HG03064 (cell line): ENCODE data around the gene JPH3.

Experiments used
- ATAC-seq: cut with Tn5 transposase; IDR thresholded peaks from one replicate; pipeline ENCODE4 v1.9.1; 2021; ENCODE audit warnings: low read depth; ENCODE audit not compliant: unreplicated experiment

JPH3 gene

GRCh38 chr16:87729266-87729954 lies 127.1 kb downstream of the JPH3 start:
- ATAC-seq = no peak

GRCh38 chr16:87731607-87732006 lies 129.3 kb downstream of the JPH3 start:
- ATAC-seq = no peak

- no peak for ATAC-seq
These were observed 130.9 kb downstream of the JPH3 start for GRCh38 chr16:87733190-87733589.

GRCh38 chr16:87734644-87735043 lies 132.3 kb downstream of the JPH3 start:
- no peak for ATAC-seq

GRCh38 chr16:87735270-87736007 lies 133.1 kb downstream of the JPH3 start:
- no peak for ATAC-seq

- ATAC-seq = no peak
These were observed 133.7 kb downstream of the JPH3 start for GRCh38 chr16:87736008-87736382.

- ATAC-seq = no peak
These were observed 137.5 kb downstream of the JPH3 start for GRCh38 chr16:87739801-87740200.

GRCh38 chr16:87740441-87740840 lies 138.1 kb downstream of the JPH3 start:
- no peak for ATAC-seq

- ATAC-seq = no peak
These were observed 138.7 kb downstream of the JPH3 start for GRCh38 chr16:87740909-87741424.

- ATAC-seq = no peak
These were observed 139.6 kb downstream of the JPH3 start for GRCh38 chr16:87741700-87742415.

- ATAC-seq = no peak
These were observed 140.6 kb downstream of the JPH3 start for GRCh38 chr16:87742781-87743490.

- ATAC-seq = no peak
These were observed 142.6 kb downstream of the JPH3 start for GRCh38 chr16:87744750-87745514.

GRCh38 chr16:87746178-87746577 lies 143.9 kb downstream of the JPH3 start:
- no peak for ATAC-seq
